ENCODE data around the gene STAMBP. TPM values are rescaled to one million over a fixed set of nuclear protein-coding genes. Genes with fewer than 3 reads are reported as not detected.

The STAMBP gene
- total RNA-seq, 2 donors from 2014 or later = 59.5 to 152 TPM

DNA sequence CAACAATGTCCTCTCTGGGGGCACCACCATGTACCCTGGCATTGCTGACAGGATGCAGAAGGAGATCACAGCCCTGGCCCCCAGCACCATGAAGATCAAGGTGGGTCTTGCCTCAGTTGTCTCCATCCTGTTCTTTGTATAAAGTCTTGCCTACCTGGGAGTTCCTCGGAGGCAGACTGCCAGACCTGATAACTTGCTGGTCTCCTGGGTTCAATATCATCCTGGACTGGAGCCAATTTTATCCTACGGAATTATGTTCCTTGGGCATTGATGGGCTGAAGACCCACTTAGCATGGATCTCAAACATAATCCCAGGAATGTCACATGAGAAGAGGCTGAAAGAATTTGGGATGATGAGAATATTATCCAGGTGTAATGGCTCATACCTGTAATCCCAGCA, 87.9 kb downstream of the STAMBP start:
- ATAC-seq (replicated peaks) = no peak
- H3K9me3 Mint-ChIP-seq = no peaks in the 10 kb centered on the region
- H3K27me3 Mint-ChIP-seq = no peaks in the 10 kb centered on the region

DNA sequence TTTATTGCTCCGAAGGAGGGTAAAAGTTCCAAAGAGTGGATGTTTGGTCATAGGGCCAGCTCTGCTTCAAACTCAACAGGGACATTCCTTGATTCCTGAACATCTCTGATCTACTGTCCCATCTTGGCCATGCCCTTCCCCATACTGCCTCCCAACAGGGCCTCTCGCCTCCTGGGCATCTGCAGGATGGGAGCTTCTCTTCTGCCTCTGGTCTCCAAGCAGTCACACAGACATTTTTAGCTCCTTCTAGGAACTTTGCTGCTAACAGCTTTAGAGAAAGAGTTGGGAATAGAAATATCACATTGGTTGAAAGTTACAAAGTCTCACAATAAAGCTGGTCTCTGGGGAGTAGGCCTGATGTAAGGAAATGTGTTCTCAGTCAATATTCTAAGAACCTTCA, 88.5 kb downstream of the STAMBP start:
- H3K4me1 Mint-ChIP-seq = no peaks in the 10 kb centered on the region
- H3K27me3 Mint-ChIP-seq = no peaks in the 10 kb centered on the region
- H3K36me3 Mint-ChIP-seq (ENCODE audit: low read depth) = no peaks in the 10 kb centered on the region
- H3K27ac Mint-ChIP-seq = no peak overlapping the region
- H3K4me3 Mint-ChIP-seq = no peak overlapping the region
- no peaks in the 10 kb centered on the region for H3K9me3 Mint-ChIP-seq
- no peak for ATAC-seq (replicated peaks)

More for the DNA sequence above, 87.9 kb downstream of the STAMBP start:
- Mint-ChIP-seq H3K36me3 (ENCODE audit: low read depth) (no peaks in the 10 kb centered on the region), H3K4me1 (no peaks in the 10 kb centered on the region), H3K4me3 (no peak overlapping the region), H3K27ac (no peak overlapping the region)

DNA sequence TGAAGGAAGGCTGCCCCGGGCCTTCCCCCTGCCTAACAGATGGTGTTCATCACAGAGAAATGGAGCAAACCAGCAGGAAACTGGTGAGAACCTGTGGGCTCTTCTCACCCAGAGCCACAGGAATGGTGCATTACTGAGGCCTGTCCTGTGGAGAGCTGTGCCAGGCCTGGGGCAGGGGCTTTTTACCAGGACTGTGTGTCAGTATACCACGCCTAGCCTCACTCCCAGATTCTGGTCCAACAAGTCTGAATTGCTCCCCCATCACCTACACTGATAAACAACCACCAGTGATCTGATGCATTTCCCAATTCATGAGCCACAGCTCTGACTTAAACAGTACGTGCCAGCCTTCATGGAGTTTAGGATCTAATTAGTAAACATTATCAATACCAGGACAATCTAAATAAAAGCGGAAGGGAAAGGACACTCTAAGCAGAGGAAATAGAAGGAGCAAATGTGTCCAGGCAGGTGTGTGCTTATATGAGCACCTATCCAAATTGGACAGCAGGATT, 89.0 kb downstream of the STAMBP start:
- H3K27ac Mint-ChIP-seq = no peak overlapping the region
- H3K4me3 Mint-ChIP-seq = no peak overlapping the region
- H3K4me1 Mint-ChIP-seq = no peaks in the 10 kb centered on the region
- H3K9me3 Mint-ChIP-seq = no peaks in the 10 kb centered on the region
- no peaks in the 10 kb centered on the region for H3K27me3 Mint-ChIP-seq
- H3K36me3 Mint-ChIP-seq (ENCODE audit: low read depth) = no peaks in the 10 kb centered on the region
- ATAC-seq (replicated peaks) = no peak

DNA sequence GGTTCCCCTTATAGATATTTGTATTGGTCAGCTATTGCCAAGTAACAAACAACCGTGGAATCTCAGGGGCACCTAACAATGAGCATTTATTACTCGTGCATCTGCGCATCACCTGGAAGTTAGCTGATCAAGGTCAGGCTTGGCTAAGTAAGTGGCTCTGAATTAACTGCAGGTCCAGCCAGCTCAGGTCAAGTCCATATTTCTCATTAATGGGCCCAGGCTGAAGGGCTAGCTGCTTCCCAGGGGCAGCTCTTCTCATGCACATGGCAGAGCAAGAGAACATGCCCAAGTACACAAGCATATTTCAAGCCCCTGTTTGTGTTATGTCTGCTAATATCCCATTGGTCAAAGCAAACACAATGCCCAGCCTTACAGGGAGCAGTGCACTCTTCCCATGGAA, 90.1 kb downstream of the STAMBP start:
- Mint-ChIP-seq H3K9me3 (no peaks in the 10 kb centered on the region), H3K36me3 (ENCODE audit: low read depth) (no peaks in the 10 kb centered on the region), H3K4me3 (no peak overlapping the region), H3K27me3 (no peaks in the 10 kb centered on the region), H3K27ac (no peak overlapping the region), H3K4me1 (no peaks in the 10 kb centered on the region)
- ATAC-seq (replicated peaks) = no peak

DNA sequence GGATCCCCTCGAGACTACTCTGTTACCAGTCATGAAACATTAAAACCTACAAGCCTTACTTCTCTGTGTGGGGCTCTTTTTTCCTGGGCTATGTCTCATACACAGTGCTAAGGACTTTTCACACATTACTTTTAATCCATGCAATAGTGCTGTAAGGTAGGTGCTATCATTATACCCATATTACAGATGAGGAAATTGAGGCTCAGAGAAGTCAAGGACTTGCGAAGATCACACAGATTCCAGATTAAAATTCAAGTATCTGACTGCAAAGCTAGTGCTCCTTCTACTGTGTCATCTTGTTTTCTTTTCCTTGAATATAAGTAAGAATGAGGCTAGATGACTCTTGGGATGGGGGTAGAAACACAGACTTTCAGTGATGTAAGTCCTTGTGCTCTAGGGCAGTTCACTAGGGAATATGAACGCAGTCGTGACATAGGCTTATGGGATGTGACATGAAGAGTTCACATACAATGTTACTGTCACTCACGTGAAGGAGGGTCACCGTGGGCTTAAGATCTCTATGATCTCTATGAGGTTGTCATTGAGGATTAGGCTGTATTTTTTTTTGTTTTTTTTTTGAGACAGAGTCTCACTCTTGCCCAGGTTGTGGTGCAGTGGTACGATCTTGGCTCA, 91.0 kb downstream of the STAMBP start:
- no peaks in the 10 kb centered on the region for H3K9me3 Mint-ChIP-seq
- no peak overlapping the region for H3K4me3 Mint-ChIP-seq
- H3K4me1 Mint-ChIP-seq = no peaks in the 10 kb centered on the region
- no peak overlapping the region for H3K27ac Mint-ChIP-seq
- no peaks in the 10 kb centered on the region for H3K27me3 Mint-ChIP-seq
- ATAC-seq (replicated peaks) = no peak
- H3K36me3 Mint-ChIP-seq (ENCODE audit: low read depth) = no peaks in the 10 kb centered on the region

DNA sequence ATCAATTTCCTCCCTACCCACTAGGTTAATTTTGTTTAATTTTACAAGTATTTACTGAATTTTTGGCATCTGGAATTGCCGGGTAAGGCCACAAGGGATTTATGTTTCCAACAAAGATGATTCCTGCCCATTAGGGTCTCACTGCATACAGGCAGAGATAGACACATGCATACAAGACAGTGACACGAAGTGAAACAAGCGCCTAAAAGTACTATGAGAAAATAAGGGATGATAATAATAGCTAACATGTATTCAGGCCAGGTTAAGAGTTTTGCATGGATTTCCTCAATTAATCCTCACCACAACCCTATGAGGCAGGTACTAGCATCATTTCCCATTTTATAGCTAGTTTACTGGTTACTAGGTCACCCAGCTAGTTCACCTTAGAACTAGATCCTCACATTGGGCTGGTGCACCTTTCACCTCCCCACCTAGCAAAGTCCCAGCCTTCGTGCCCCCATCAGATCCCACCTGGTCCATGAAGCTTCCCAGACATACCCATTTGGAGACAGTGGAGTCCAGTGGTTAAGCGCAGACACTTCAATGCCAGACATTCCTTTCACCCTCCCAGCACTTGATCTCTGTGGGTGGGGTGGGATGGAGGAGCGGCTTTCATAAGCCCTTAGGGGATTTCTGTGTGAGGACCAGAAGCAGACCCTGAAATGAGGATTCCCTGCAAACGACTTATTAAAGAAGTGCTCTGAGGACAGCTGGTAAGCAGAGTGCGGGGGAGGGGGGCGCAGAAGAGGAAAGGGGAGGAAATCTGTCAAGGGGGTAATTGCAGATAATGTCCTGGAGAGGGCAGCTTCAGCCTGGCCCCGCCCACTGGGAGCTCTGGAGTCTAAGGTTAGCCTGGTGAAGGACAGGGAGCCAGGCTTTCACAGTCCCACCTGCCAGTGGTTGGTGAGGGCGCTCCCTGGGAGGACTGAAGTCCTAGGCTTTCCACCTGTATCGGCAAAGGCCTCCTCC, 92.1 kb downstream of the STAMBP start:
- Mint-ChIP-seq H3K4me3 (no peak overlapping the region), H3K27me3 (no peaks in the 10 kb centered on the region), H3K4me1 (no peaks in the 10 kb centered on the region), H3K9me3 (no peaks in the 10 kb centered on the region), H3K36me3 (ENCODE audit: low read depth) (no peaks in the 10 kb centered on the region), H3K27ac (no peak overlapping the region)
- peak; percentile 53 for ATAC-seq (replicated peaks)

DNA sequence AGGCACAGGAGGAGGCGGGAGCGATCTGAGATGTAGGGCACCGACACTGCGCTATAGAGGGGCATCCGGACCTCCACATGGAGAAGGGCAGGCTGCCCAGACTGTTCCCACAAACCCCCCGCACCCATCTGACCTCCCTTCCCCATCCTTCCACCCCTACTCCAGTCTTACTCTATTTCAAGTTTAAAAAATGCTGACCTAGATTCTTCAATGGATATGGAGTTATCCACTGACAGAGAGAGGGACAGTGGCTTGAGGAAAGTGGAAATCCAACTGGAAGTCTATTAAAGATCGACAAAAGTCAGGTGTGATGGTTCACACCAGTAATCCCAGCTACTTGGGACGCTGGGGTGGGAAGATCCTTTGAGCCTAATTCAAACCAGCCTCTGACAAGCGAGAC, 92.8 kb downstream of the STAMBP start:
- Mint-ChIP-seq H3K4me1 (no peaks in the 10 kb centered on the region), H3K9me3 (no peaks in the 10 kb centered on the region), H3K36me3 (ENCODE audit: low read depth) (no peaks in the 10 kb centered on the region), H3K4me3 (no peak overlapping the region), H3K27me3 (no peaks in the 10 kb centered on the region), H3K27ac (no peak overlapping the region)
- ATAC-seq (replicated peaks) = no peak

DNA sequence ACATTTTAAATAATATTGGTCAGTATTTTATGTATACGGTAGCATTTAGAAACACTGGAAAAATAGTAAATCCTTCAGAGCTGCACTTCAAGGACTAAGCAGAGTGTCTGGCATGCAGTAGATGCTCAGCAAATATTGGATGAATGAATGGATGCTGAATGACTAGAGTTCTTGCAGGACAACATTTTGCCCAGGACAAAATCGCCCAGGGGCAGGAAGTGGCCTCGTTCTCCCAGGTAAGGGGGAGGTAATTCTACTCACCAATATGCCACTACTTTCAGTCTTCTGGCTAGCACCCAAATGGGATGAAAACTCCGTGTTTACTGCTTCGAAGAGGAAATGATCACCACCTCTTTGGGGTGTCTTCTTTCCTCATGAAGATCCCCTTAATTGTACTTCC, 93.9 kb downstream of the STAMBP start:
- Mint-ChIP-seq H3K36me3 (ENCODE audit: low read depth) (peaks cover 2% of the 10 kb centered on the region), H3K4me3 (no peak overlapping the region), H3K27ac (no peak overlapping the region), H3K27me3 (no peaks in the 10 kb centered on the region), H3K4me1 (peaks cover under 1% of the 10 kb centered on the region), H3K9me3 (no peaks in the 10 kb centered on the region)
- no peak for ATAC-seq (replicated peaks)

Other genes with a start within 250 kb of the STAMBP start
- gene NAT8, start 186.5 kb upstream of the STAMBP start, total RNA-seq = not detected
- gene TPRKB, start 91.6 kb upstream of the STAMBP start, total RNA-seq = 10 to 100 TPM; 25.8 to 37.5 TPM
- gene DUSP11, start 48.9 kb upstream of the STAMBP start, total RNA-seq = 10 to 100 TPM; 36.7 to 41.0 TPM
- gene C2orf78, start 44.8 kb upstream of the STAMBP start, total RNA-seq = under 1 TPM in 1 of 2 donors, not detected in 1; 0.08 TPM
- not detected for gene ACTG2, start 64.0 kb downstream of the STAMBP start, total RNA-seq
- 10 to 100 TPM; 66.7 to 87.8 TPM for gene DGUOK, start 97.9 kb downstream of the STAMBP start, total RNA-seq
- gene TET3, start 155.9 kb downstream of the STAMBP start, total RNA-seq = 10 to 100 TPM; 15.1 to 42.6 TPM